DMS79 (cell line): ENCODE measurements around the gene CLINT1.
"Not testable (repeated sequence)": the region's sequence is repeated elsewhere in the genome, so short reads cannot be mapped to it uniquely, and the experiment has no call there.

Source experiments
- DNase-seq: peaks from one replicate; lab custom pipeline; 2025; lab: John Stamatoyannopoulos, UW

CLINT1 gene

DNA sequence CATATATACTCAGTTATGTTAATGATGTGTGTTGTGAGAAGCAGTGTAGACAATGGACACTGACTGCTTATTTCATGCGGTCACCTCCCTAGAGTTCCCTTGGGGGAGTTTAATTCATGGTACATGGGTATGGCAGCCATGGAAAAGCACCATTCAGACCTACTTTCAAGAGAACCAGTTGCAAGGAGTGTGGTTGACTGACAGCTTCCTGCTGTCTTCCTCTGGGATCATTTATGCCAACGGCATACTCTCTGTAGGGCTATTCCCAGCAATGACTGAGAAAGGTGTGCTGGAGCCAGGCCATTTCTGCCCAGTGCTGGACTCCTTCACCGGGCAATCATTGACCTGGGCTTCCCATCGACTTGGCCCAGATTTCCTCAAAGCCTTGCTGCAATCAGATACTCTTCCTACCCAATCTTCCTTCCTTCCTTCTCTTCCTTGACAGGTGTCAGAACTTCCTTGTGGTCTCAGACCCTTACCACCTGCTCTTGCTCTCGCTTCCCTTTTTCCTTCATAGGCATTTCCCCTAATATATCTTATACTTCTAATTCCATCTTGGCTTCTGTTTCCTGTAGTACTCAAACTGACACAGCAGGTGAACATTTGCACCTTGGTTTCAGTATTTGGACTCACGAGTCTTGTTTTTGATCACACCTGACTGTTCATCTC lies 3.4 kb upstream of the CLINT1 start:
- no peak for DNase-seq

DNA sequence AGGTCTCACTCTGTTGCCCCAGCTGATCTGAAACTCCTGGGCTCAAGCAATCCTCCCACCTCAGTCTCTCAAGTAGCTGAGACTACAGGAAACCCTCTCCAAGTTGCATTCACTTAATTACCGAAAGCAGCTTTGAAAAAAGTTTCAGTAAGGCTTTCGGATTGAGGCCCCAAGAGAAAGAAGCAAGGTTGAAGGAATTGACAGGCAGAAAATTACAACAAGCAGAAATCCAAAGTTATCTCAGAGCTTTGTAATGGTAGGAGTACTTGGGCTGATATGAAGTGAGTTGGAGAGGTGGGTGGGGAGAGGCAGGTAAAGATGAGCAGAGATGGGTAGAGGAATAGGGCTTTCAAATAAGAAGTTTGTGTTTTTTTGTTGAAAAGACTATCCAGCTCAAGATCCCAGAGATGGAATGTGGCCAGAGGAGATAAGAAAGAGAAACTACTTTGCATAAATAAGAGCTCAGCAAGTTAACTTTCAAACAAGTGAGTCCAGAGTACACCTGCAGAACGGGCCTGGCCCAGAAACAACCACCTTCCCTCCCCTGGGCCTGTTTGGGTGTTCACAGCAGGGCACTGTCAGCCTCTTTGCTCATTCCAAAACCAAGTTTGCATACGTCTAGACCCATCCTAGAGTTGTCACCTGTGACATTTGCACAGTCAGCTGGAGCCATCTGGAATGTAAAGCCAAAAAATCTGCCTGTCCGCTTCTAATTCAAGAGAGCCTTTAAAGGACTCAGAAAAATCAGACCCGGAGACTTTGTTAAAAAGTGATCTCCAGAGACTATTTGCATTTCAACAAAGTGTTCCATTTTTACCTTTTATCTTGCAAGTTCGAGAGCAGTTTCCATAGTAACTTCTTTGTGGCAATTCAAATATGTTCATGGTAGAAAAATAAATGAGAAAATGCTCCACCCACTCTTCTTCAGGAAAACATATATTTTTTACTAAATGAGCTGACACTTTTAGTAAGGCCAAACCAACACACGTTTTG lies 2.2 kb upstream of the CLINT1 start:
- no peak for DNase-seq

GRCh38 chr5:157859227-157859575 lies 256 bp upstream of the CLINT1 start:
- no peak for DNase-seq

GRCh38 chr5:157857816-157858526 lies 974 bp downstream of the CLINT1 start:
- DNase-seq, result peak; percentile 30

DNA sequence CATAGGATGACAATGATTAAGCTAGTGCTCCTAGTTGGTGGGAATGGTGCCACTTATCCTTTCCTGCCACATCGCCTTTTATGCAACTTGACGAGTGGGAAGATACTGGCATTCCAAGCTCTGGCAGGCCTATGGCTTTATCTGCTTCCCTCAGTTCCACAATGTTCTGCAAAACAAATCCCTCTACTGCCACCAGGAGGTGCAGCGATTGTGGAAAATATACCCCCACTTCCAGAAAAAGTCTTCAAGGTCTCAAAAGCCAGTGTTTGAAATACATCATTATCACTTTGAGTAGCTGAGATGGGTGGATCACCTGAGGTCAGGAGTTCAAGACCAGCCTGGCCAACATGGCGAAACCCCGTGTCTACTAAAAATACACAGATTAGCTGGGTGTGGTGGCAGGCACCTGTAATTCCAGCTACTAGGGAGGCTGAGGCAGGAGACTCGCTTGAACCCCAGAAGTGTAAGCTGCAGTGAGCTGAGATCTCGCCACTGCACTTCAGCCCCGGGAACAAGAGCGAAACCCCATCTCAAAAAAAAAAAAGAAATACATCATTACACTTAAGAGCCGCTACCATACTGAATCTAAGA lies 3.4 kb downstream of the CLINT1 start:
- DNase-seq, result no peak

GRCh38 chr5:157853365-157853764 lies 5.6 kb downstream of the CLINT1 start:
- DNase-seq, result not testable (repeated sequence)

GRCh38 chr5:157845914-157846598 lies 12.9 kb downstream of the CLINT1 start:
- no peak for DNase-seq

- DNase-seq, result no peak
Measured at GRCh38 chr5:157842787-157843186, 16.2 kb downstream of the CLINT1 start.

- no peak for DNase-seq
Measured at GRCh38 chr5:157842185-157842584, 16.8 kb downstream of the CLINT1 start.

- no peak for DNase-seq
Measured at GRCh38 chr5:157839157-157839795, 19.7 kb downstream of the CLINT1 start.

DNA sequence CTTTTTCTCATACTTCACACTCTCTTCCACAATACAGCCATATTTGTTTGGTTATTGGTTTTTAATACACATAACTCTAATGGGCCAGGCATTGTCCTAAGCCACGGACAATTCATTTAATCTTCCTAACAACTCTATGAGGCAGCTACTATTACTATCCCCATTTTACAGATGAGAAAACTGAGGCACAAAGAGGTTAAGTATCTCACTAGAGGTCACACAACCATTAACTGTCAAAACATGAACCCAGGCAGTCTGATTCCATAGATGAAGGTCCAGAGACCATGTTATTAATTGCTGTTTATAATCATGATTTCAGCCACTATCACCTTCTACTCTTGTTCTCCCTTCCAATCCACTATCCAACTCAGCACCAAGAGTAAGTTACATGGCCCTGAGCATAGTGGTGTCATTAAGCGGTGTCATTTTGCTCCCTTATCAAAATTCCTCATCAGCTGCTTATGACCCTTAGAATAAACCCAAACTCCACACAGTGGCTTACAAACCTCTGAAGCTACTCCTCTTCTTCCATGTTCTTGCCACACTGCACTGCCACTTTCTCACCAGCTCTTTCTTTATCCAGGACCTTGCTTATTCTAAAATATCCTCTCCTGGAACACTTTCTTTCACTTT lies 22.7 kb downstream of the CLINT1 start:
- no peak for DNase-seq

- no peak for DNase-seq
Measured at GRCh38 chr5:157835041-157835440, 23.9 kb downstream of the CLINT1 start.

- no peak for DNase-seq
Measured at GRCh38 chr5:157828944-157829639, 29.9 kb downstream of the CLINT1 start.

GRCh38 chr5:157828105-157828943 lies 30.6 kb downstream of the CLINT1 start:
- no peak for DNase-seq

DNA sequence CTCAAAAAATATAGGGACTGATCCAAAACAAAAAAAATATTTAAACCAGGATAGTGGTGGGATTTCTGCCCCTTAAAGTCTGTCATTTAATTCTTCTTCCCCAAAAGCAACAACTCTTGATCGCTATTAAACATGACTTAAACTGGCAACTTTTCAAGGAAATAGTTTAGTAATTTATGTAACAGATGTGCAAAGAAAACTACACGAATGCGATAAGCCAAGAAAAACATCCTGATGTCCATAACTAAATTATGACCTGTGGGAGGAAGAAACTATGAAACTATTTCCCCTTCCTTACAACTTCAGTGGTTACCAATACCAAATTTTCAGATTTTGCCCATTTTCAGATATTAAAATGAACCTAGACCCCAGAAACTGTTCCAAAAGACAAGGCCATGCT lies 31.5 kb downstream of the CLINT1 start:
- no peak for DNase-seq

GRCh38 chr5:157823655-157824054 lies 35.3 kb downstream of the CLINT1 start:
- no peak for DNase-seq

DNA sequence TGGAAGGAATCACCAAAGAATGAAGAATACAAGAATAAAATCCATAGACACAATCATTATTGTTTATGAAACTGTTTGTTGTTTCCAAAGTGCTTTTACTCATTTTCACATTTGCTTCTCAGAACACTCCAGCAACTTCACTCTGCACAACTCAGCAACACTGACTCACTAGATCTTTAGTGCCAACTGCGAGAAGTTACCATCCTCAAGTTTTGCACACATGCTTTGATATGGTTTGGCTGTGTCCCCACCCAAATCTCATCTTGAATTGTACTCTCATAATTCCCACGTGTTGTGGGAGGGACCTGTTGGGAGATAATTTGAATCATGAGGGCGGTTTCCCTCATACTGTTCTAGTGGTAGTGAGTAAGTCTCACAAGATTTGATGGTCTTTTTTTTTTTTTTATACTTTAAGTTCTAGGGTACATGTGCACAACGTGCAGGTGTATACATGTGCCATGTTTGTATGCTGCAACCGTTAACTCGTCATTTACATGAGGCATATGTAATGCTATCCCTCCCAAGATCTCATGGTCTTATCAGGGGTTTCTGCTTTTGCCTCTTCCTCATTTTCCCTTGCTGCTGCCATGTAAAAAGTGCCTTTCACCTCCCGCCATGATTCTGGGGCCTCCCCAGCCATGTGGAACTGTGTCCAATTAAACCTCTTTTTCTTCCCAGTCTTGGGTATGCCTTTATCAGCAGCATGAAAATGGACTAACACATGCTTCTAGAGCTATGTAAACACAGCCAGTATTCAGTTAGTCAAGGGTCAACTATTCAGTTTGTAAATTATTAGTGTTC lies 36.9 kb downstream of the CLINT1 start:
- no peak for DNase-seq

- DNase-seq, result no peak
Measured at GRCh38 chr5:157821405-157821804, 37.5 kb downstream of the CLINT1 start.
